HG03469 (cell line): Measurements from ENCODE around the gene CCDC85C.

Experiments used
- ATAC-seq: cut with Tn5 transposase; IDR thresholded peaks from one replicate; pipeline ENCODE4 v1.9.1; 2021; ENCODE audit warnings: mild to moderate bottlenecking, moderate library complexity, moderate number of reproducible peaks; ENCODE audit not compliant: unreplicated experiment

Gene CCDC85C

DNA sequence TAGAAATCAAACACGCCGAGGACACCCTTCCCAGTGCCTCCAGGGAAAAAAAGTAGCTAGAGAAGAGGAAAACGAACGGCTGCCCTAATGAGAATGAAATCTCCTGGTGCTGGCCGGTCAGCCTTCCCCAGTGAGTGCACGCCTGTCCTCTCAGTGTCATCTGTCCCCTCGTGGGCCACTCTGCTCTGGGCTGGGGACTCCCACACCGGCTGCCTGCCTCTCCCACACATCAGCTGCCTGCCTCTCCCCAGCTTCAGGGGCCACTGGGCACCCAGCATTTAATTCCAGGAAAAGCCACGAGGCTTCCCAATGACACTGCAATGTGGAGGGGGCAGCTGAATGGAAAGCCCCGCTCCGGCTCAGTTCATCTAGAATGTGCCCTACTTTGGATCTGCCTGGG lies 59.0 kb downstream of the CCDC85C start:
- ATAC-seq = no peak

DNA sequence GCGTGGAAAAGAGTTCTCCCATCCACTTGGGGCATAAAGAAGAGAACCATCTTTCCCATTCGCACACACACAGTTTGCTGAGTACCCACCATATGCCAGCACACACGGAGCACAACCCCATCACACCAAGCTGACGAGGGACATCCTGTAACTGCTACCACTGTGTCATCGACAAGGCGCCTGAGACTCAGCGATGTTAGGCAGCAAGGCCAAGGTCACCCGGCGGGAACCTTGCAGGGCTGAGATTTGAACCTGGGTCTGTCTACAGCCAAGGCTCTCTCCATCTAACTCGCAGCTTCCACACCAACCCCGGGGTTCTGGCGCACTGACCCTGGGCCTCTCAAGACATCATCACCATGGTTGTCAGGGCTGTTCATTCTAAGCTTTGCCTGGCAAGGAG lies 60.0 kb downstream of the CCDC85C start:
- ATAC-seq = no peak

DNA sequence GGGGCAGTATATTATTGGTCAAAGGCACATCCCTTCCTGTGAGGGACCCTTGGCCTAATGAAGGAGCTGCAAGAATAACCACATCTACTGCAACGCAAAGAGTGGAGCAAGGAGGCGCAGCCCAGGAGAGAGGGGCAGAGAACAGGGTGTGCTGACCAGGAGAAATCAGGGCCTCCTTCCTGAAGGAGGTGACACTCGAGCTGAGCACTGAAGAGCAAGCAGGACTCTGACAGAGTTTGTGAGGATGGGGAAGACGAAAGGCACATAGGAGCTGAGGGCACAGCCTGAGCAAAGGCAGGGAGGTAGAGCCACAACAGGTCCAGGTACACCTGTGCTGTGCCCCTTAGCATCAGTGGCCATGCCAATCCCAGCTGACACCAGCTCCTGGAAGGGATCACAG lies 60.6 kb downstream of the CCDC85C start:
- no peak for ATAC-seq

DNA sequence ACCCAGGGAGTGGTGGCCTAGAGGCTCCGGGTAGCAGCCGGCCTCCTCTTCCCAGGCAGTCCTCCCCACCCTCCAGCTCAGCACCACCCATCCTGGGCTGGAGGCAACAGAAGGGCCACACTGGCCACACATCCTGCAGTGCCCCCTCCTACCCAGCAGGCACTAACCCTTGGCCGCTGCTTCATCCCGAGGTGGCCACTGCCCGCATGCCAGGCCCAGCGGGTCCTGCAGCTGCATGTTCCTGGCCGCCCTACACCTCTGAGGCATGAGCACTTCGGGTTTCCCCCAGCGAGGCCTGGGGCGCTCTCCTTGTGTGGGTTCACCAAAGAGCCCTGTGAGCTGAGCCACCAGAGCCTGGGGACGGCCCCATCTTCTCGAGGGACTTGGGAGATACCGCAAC lies 61.4 kb downstream of the CCDC85C start:
- ATAC-seq = no peak

DNA sequence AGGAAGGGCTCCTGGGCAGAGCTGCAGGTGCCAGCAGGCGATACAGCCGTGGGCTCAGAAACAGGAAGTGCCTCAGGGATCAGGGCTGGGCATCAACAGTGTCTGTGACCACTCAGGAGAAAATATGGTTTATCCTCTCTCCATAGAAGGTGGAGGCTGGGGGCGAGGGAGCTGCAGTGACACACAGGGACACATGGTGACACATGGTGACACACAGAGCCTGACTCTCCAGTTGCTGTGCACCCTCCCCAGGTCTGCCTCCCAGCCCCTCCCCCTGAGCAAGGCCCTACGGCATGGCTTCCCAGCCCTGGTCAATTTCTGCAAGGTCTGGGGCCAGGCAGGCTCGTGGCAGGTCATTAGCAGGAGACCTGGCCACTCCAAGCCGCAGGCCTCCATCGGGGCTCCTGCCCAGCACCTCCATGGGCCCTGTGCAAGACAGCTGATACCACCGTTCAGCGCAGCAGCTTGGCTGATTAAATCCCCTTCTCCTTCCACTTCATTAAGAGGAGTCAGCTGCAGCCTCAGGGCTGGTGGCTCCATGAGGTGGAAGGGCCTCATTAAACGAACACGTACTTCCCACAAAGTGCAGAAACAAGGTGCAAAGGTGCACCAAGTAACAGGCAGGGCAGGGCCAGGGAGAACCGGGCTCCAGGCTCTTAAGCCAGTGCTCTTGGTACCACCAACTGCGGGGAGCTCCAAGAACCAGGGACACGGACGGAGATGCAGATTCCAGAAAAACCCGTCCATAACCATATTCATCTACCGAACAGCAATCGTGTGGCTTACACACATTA lies 62.1 kb downstream of the CCDC85C start:
- no peak for ATAC-seq

DNA sequence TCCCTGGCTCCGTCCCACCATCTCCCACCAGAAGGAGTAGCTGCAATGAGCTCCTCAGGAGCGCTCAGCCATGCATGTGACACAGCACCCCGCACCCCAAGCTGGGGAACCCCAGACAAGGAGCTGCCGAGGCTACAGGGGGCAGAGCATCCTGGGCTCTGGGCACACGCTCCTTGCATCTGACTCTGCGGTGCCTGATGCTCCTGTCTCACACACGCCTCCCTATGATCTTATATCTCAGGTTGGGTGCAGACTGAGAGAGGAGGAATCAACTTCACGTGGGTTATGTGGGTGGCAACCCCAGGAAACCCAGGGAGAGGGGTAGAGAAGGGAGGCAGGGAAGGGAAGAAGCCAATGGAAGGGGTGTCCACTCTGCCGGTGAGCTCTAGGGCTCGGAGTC lies 62.8 kb downstream of the CCDC85C start:
- no peak for ATAC-seq

DNA sequence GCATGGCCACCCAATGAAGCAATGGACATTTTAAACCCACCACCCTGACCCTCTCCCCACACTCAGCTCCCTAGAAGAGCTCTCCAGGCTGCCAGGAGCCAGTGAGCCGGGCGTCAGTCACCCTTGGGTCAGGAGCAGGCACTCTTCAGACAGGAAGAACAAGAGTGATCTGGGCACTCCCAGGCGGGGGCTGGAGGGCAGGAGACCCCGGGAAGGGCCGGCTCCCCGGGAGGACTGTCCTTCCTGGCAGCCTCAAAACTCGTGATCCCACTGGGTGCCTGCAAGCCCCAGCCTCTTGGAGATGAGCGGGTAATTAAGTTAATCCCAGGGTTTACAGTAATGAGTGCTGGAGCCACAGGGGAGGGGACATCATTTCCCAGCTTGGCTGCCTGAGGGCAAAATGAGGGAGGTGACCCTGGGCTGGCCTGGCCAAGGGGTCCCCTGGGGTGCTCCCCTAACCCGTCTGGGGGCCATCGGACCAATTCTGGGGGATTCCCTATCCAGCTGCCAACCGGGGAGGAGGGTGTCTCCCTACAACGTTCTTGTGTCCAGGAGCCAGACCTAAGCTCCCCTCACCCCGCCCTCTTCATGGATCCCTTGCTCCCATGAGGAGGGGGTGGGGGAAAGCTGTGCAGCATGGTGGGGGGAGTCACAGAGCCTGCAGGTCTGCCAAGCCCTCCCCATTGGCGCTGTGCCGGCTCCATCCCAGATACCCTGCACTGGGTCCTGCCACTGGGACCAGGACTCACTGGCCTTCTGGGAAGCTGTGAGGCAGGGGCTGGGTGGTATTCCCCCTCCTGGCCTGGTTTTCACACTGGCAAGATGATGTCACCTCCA lies 63.6 kb downstream of the CCDC85C start:
- no peak for ATAC-seq

DNA sequence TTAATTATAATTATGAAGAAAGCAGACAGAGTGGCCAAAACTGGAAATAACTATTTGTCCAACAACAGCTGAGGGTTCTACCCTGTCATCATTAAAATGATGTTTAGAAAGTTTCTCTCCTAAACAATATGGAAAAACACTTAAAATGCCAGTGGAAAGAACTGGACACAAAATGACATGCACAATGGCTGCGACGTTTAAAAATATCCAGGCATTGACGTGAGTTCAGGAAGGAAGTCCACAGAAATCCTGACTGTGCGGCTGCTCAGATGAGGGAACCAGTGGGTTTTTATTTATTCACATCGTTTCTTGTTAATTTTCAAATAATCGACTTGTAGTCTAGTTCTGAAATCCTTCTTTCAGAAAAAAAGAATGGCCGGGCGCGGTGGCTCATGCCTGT lies 64.5 kb downstream of the CCDC85C start:
- no peak for ATAC-seq

DNA sequence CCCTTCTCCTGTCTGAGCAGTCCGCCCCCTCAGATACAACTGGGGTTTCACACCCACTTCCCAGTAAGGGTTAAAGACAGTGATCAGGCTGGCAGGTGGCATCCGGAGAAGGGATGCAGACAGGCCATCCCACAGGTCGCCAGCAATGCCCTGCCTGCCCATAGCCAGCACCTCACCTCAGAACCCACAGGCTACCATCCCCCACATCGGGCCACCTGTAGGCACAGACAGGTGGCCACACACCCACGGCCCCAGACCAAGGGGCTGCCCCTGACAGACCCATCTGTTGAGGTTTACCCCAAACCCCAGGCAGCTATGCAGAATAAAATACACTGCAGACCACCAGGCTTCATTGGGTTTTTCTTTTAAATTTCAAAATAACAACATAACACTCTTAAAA lies 65.3 kb downstream of the CCDC85C start:
- no peak for ATAC-seq

DNA sequence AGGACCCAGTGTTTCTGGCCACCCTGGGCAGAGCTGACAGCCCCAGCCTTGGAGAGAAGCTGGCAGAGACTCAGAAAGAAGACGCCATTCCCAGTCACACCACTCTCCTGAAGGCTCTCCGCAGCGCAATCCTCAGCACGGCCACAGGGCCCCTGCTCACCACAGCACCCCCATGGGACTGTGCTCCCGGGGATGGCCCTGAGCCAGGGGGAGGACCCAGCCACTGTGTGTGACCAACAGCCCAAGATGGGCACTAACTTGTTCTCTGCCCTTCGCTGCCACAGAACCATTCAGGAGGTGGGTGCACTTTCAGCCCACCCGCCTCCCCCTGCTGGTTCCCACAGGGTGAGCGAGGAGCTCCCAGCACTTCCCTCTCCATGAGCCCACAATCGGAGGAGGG lies 65.7 kb downstream of the CCDC85C start:
- no peak for ATAC-seq

DNA sequence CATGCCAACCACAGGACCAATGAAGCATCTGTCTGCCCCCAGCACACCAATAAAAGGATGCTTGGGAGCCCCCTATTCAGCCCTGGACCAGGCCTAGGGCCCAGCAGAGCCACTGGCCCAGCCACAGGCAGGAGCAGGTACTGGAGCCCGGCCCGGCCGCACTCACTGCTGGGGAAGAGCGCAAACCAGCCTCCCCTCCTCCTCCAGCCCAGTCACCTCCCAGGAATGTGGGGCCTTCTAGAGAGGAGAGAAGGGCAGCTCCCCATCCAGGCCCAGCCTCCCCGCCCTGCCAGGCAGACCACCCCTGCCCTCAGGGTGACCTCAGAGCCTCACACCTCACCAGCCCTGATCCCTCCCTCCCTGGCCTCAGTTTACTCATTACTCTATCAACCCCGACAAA lies 66.6 kb downstream of the CCDC85C start:
- ATAC-seq = no peak

DNA sequence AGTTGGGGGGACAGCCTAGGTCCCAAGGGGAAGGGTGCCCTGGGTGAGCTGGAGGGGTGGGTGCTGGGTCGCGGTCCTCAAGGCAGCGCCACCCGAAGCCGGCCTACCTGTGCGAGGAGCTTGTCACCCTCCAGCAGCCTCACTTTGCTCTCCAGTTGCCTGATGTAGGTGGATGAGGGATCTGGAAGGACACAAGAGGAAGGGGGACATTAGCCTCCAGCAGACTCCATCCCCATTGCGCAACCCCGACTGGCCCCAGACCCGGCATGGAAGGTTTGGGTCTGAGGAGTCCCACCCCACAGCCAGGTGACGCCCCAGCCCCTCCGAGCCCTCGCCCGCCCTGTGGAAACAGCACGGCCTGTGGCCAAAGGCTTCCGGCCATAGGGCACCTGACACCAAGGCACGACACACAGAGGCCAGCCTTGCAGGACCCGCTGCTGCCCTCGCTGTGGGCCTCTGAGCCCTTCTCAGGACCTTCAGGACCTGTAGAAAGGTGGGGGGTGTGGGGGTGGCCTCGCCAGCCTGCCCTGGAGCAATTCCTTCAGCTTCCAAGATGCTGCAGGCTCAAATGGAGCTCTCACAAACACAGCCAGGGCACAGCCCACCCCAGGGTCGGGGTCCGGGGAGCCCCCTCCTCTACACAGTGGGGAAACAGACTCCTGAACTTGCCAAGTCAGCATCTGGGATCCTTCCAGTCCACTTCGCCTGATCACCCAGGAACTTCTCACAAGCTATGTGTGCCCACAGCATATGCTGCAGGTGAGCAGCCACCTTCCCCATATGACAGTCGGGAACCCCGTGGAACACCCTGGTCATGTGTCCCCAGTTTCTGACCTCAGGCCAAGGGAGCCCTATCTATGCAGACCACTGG lies 67.9 kb downstream of the CCDC85C start:
- no peak for ATAC-seq

DNA sequence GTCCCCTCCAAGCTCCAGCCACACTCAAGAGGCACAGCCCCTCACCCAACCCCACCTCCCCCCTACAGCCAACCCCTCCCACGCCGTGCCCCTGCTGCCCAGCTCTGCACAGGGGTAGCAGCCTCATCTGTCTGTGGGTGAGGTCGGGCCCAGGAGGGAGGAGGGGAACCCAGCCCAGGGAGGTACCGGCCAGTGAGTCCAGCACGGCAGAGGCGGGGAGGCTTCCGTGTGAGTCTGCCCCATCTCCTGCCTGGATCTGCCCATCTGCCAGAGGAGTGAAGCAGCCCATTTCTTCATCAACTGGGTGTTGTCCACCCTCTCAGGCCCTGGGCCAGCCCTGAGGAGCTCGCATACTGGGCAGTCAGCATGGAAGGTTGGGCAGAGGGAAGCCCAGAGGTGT lies 68.6 kb downstream of the CCDC85C start:
- no peak for ATAC-seq

DNA sequence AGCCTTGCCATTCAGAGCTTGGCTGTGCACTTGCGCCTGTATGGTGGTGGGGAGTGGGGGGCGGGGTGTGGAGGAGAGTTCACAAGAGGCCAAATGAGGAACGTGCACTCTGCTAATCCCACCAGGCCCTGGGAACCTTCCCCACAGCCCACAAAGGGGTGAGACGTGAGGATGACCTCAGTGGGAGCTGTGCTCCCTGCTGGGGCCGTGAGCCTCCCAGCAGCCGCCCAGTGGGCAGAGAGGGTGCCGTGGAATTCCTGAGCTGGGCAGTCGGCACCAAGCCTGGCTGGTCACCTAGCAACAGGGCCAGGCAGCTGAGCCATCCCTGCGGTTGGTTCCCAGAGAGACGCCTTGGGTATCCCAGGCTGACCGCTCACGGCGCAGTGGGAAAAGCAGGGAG lies 69.1 kb downstream of the CCDC85C start:
- no peak for ATAC-seq

DNA sequence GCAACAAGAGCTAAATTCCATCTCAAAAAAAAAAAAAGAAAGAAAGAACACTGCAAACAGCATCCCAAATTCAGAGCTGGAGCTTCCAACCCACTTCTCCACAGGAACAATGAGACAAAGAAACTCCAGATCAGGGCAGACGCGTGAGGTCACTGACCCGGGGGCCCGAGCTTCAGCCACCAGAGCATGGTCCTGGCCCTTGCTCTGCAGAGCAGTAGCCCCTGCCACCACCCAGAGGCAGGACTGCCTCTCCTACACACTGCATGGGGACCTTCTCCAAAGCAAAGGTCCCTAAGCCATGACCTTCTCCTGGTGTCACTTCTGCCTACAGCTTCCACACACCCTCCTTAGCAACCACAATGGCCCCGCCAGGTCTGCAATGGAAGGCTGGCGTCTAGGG lies 69.7 kb downstream of the CCDC85C start:
- no peak for ATAC-seq

DNA sequence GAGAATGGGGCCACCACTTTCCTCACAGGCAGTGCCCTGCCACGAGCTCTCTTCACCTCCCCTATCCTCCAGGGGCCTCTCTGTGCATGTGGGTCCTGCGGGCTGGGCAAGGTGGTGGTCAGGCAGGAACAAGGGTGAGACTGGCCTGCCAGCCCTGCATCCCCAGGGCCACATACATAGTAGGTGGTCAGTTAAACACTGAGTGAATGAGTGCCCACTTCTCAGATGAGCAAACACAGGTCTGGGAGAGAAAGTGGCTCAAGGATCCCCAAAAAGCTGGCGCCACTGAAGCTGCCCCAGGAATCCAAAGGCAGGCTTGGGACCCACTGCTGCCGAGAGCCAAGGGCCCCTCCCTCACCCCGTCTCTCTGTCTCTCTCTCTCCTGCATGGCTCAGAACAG lies 71.7 kb downstream of the CCDC85C start:
- no peak for ATAC-seq

DNA sequence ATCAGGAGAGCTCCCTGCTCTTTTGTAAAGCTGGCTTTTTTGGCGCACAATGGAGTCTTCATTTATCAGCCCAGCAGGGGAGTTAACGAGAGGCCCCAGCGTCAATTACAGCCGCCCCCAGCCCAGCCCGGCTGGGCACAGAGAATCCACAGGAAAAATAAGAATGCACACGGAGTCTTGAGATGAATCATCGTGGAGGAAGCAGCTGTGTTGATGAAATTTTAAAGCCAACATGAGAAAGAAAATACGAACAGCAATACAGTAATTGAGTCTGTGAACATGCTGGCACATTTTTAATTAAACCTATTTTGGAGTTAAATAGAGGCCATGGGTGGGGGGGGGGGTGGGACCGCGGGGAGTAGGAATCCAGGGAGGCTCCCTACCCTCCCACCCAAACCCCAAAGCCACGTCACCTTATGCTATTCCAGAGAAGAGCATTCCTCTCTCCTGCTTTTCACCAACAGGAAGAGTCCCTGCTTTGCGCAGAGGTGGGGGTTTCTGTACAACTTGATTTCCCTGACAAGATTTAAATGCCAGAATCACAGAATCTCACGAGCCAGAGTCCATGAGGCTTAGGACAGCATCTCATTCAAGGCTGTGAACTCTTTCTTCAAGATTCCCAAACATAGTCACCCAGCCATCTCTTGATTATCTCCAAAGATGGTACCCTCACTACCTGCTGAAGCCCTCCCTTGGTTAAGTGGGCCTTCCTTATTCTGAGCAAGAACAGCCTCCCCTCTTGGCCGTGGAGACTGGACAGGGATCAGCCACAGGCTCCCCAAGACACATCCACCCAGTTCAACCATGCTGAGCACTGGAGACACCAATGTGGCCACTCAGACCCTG lies 72.5 kb downstream of the CCDC85C start:
- no peak for ATAC-seq

DNA sequence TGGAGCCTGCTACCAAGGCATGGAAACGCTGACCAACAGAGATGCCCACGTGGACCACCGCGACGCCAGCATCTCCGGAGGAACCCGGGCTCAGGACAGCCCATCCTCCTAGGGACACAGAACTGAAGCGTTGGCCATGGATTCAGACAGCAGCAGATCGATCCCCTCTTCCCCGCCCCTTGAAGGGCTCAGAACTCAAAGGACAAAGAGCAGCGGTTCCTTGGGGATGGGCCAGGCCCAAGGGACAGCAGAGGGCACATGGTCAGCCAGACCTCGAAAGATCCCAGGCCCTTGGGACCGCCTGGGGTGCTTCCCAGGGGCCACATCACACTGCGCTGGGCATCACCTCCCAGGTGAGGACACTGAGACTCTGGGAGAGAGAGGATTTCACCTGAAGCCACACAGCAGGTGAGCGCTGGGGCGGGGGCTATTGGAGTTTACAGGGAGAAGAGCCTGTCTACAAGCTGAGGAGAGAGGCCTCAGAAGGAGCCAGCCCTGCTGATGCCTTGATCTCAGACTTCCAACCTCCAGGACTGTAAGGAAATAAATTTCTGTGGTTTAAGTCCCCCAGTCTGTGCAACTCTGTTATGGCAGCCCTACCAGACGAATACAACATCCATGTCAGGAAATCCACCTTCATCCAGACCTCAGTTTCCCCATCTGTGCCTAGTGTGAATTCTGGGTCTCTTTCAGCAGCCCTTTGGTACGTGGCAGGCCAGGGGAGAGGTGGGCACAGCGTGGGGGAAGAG lies 73.4 kb downstream of the CCDC85C start:
- no peak for ATAC-seq

DNA sequence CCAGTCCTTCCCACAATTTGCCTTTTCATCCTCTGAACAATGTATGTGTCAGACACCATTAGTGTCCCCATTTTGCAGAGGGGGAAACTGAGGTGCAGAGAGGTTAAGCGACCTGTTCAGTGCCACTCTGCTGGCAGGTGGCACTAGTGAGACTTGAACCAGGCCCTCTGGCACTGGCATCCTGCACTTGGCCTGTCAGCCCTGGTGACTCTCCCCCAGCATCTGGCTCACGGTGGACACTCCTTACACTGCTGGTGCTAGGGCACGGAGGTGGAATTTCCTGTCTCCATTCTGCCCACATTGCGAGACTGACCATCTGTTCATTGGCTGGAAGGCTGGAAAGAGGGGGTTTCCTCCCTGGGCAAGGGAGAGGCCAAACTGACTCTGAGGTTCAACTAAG lies 74.1 kb downstream of the CCDC85C start:
- no peak for ATAC-seq
